ENCODE data around the gene SIAH2. TPM values are rescaled to one million over a fixed set of nuclear protein-coding genes. Genes with fewer than 3 reads are reported as not detected.

The SIAH2 gene
- total and polyA plus RNA-seq, 9 of the 15 experiments (the other 6 are each of a cell fraction or from before 2014, with no cell fraction given): 4.8 to 39.0 (median 29.9) TPM

- TF ChIP-seq, protein P1, sequence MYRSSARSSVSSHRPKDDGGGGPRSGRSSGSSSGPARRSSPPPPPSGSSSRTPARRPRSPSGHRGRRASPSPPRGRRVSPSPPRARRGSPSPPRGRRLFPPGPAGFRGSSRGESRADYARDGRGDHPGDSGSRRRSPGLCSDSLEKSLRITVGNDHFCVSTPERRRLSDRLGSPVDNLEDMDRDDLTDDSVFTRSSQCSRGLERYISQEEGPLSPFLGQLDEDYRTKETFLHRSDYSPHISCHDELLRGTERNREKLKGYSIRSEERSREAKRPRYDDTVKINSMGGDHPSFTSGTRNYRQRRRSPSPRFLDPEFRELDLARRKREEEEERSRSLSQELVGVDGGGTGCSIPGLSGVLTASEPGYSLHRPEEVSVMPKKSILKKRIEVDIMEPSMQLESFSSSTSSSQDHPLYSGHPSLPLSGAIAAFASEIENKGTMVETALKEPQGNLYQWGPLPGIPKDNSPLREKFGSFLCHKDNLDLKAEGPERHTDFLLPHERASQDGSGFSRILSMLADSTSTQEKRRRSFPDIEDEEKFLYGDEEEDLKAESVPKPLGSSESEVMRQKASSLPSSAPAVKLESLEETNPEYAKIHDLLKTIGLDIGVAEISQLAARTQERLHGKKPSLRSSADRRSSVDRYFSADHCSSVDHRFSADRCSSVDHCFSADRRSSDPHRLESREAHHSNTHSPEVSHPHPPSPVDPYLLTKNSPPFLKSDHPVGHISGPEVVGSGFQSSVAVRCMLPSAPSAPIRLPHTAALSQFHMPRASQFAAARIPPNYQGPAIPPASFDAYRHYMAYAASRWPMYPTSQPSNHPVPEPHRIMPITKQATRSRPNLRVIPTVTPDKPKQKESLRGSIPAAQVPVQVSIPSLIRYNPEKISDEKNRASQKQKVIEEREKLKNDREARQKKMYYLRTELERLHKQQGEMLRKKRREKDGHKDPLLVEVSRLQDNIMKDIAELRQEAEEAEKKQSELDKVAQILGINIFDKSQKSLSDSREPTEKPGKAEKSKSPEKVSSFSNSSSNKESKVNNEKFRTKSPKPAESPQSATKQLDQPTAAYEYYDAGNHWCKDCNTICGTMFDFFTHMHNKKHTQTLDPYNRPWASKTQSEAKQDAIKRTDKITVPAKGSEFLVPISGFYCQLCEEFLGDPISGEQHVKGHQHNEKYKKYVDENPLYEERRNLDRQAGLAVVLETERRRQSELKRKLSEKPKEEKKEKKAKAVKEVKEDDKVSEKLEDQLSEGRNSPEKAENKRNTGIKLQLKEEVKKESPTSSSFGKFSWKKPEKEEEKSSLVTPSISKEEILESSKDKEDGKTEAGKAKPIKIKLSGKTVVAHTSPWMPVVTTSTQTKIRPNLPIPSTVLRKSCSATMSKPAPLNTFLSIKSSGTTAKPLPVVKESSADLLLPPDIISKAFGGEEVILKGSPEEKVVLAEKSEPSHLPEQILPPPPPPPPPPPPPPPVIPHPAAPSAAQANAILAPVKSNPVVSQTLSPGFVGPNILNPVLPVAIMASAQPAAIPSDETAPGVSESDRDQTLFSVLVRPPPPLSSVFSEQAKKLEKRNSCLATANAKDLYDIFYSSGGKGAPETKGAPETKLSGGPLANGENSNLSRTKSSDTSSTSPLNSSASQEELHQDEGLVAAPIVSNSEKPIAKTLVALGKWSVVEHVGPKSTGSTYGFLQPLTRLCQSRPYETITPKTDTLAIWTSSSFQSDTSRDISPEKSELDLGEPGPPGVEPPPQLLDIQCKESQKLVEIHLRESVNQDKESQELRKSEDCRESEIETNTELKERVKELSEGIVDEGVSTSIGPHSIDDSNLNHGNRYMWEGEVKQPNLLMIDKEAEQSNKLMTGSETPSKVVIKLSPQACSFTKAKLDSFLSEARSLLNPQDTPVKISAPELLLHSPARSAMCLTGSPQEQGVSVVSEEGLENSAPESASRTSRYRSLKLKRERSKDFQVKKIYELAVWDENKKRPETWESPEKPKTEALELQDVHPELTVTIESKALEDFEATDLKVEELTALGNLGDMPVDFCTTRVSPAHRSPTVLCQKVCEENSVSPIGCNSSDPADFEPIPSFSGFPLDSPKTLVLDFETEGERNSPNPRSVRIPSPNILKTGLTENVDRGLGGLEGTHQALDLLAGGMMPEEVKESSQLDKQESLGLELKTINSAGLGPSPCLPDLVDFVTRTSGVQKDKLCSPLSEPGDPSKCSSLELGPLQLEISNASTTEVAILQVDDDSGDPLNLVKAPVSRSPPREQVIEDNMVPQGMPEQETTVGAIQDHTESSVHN (IDR thresholded peaks at IDR 0.05; ENCODE audit: borderline replicate concordance in 1 of 2, low read depth in 1 of 2): no peak
- 0 out of 2 replicates have a peak, but pooled peaks have one; percentile 24 for TF ChIP-seq MITF (IDR thresholded peaks at IDR 0.05)
- TF ChIP-seq TCF15 (CRISPR knock-in tag; IDR thresholded peaks at IDR 0.05): no peak
- TF ChIP-seq ZNF444 (CRISPR knock-in tag; IDR thresholded peaks at IDR 0.05): no peak
- peak; percentile 94 for TF ChIP-seq EP300 (IDR thresholded peaks at IDR 0.05; ENCODE audit: low read length)
- TF ChIP-seq MNT (conservative IDR thresholded peaks at IDR 0.05): peak; percentile 33 to 58; a peak in 2 of 4 replicates
- TF ChIP-seq ZNF668 (CRISPR knock-in tag; IDR thresholded peaks at IDR 0.05): no peak
- TF ChIP-seq KHSRP (IDR thresholded peaks at IDR 0.05): no peak
- TF ChIP-seq BRD9 (IDR thresholded peaks at IDR 0.05; ENCODE audit: low read depth, partially characterized antibody): peak; percentile 81
- TF ChIP-seq ZFP1 (CRISPR knock-in tag; IDR thresholded peaks at IDR 0.05): no peak
- 0 out of 2 replicates have a peak, but pooled peaks have one; percentile 35 for TF ChIP-seq ILF3 (IDR thresholded peaks at IDR 0.05; ENCODE audit: borderline replicate concordance)
- TF ChIP-seq GATA2 (CRISPR knock-in tag; IDR thresholded peaks at IDR 0.05): peak; percentile 83
- TF ChIP-seq TCFL5 (CRISPR knock-in tag; conservative IDR thresholded peaks at IDR 0.05): no peak
- TF ChIP-seq KAT8 (IDR thresholded peaks at IDR 0.05; ENCODE audit: low read depth): no peak
- TF ChIP-seq, protein P2, sequence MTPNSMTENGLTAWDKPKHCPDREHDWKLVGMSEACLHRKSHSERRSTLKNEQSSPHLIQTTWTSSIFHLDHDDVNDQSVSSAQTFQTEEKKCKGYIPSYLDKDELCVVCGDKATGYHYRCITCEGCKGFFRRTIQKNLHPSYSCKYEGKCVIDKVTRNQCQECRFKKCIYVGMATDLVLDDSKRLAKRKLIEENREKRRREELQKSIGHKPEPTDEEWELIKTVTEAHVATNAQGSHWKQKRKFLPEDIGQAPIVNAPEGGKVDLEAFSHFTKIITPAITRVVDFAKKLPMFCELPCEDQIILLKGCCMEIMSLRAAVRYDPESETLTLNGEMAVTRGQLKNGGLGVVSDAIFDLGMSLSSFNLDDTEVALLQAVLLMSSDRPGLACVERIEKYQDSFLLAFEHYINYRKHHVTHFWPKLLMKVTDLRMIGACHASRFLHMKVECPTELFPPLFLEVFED (CRISPR knock-in tag; conservative IDR thresholded peaks at IDR 0.05): no peak
These were observed 33.1 kb downstream of the SIAH2 start (continued) for GRCh38 chr3:150729682-150730360.
